GM12878 (cell line): ENCODE data around the gene LASP1. TPM values are rescaled to one million over a fixed set of nuclear protein-coding genes. Genes with fewer than 3 reads are reported as not detected.

Experiments
- CEBPB ChIP-seq, 2 experiments: fragments of 150-350 bp in 1 of 2; IDR thresholded peaks; 2 replicates each; pipeline ENCODE4 v1.6.1; 2012 to 2014; ENCODE audit warnings: low read depth in 2 of 2, low read length in 2 of 2, borderline replicate concordance in 1 of 2, inconsistent platforms in 1 of 2
- ESRRA ChIP-seq: IDR thresholded peaks from 2 replicates; pipeline ENCODE4 v1.6.1; 2012; ENCODE audit warnings: mild to moderate bottlenecking, low read length, improper control_type of control experiment
- FOXM1 ChIP-seq: IDR thresholded peaks from 2 replicates; pipeline ENCODE4 v1.6.1; 2012; ENCODE audit warnings: low read depth, mild to moderate bottlenecking, inconsistent platforms, low read length, moderate library complexity
- IKZF2 ChIP-seq, 2 experiments: fragments of 450-650 bp; IDR thresholded peaks; 2 replicates each; pipeline ENCODE4 v1.6.1; 2017; ENCODE audit warnings: mild to moderate bottlenecking in 2 of 2, moderate library complexity in 2 of 2
- JUND ChIP-seq: IDR thresholded peaks from 2 replicates; pipeline ENCODE4 v1.6.1; 2012; ENCODE audit warnings: low read depth, mild to moderate bottlenecking, low read length, improper control_type of control experiment, moderate library complexity
- MAX ChIP-seq: IDR thresholded peaks from 2 replicates; pipeline ENCODE4 v1.6.1; 2012; ENCODE audit warnings: low read depth, low read length, improper control_type of control experiment
- NFYA ChIP-seq: IDR thresholded peaks from 2 replicates; pipeline ENCODE4 v1.6.1; 2011; ENCODE audit warnings: low read depth, mild to moderate bottlenecking, low read length, improper control_type of control experiment, borderline replicate concordance
- NR2C1 ChIP-seq: fragments of 450-650 bp; IDR thresholded peaks from 2 replicates; pipeline ENCODE4 v1.6.1; 2017; ENCODE audit warnings: antibody characterized with exemption, mild to moderate bottlenecking, moderate library complexity
- NR2F1 ChIP-seq: fragments of 450-650 bp; conservative IDR thresholded peaks from 2 replicates; pipeline ENCODE4 v1.6.1; 2017; ENCODE audit warnings: mild to moderate bottlenecking
- NRF1 ChIP-seq: conservative IDR thresholded peaks from 2 replicates; pipeline ENCODE4 v1.6.1; 2011; ENCODE audit warnings: mild to moderate bottlenecking, low read depth, low read length, improper control_type of control experiment
- PAX8 ChIP-seq: fragments of 450-650 bp; IDR thresholded peaks from 2 replicates; pipeline ENCODE4 v1.6.1; 2017; ENCODE audit warnings: mild to moderate bottlenecking, moderate library complexity
- POLR2AphosphoS2 ChIP-seq: IDR thresholded peaks from 2 replicates; pipeline ENCODE4 v1.6.1; 2011; ENCODE audit warnings: low read depth, mild to moderate bottlenecking, low read length, improper control_type of control experiment, moderate library complexity
- POLR2AphosphoS5 ChIP-seq: IDR thresholded peaks from 2 replicates; pipeline ENCODE4 v1.6.1; 2011; ENCODE audit warnings: mild to moderate bottlenecking, low read length, inconsistent platforms
- RAD51 ChIP-seq: fragments of 450-650 bp; IDR thresholded peaks from 2 replicates; pipeline ENCODE4 v1.6.1; 2016; ENCODE audit warnings: moderate library complexity, mild to moderate bottlenecking, inconsistent platforms
- RELA ChIP-seq: fragments of 450-650 bp; IDR thresholded peaks from 2 replicates; pipeline ENCODE4 v1.8.0; 2014; ENCODE audit warnings: borderline replicate concordance; ENCODE audit not compliant: partially characterized antibody
- RFX5 ChIP-seq: IDR thresholded peaks from 2 replicates; pipeline ENCODE4 v1.6.1; 2011; ENCODE audit warnings: low read depth, low read length, improper control_type of control experiment
- RUNX3 ChIP-seq: IDR thresholded peaks from 2 replicates; pipeline ENCODE4 v1.6.1; 2012; ENCODE audit warnings: low read length, inconsistent platforms
- SMAD1 ChIP-seq: fragments of 450-650 bp; IDR thresholded peaks from 2 replicates; pipeline ENCODE4 v1.6.1; 2018; ENCODE audit warnings: mild to moderate bottlenecking, low read depth; ENCODE audit not compliant: partially characterized antibody
- SMAD5 ChIP-seq: IDR thresholded peaks from 2 replicates; pipeline ENCODE4 v1.6.1; 2016; ENCODE audit warnings: antibody characterized with exemption, low read depth
- TAF1 ChIP-seq: IDR thresholded peaks from 2 replicates; pipeline ENCODE4 v1.6.1; 2011; ENCODE audit warnings: mild to moderate bottlenecking, low read depth, low read length, borderline replicate concordance
- WRNIP1 ChIP-seq: IDR thresholded peaks from 2 replicates; pipeline ENCODE4 v1.6.1; 2011; ENCODE audit warnings: low read depth, low read length, improper control_type of control experiment, borderline replicate concordance
- ZZZ3 ChIP-seq: IDR thresholded peaks from 2 replicates; pipeline ENCODE4 v1.6.1; 2011; ENCODE audit warnings: low read depth; ENCODE audit not compliant: control insufficient read depth, insufficient read length
- polyA plus RNA-seq, 11 experiments: library from polyadenylated mRNA; depleted of rRNA in 4 of 11; unstranded in 6 of 11; stranded (reverse) in 5 of 11; fragments of >200 nt; fragmentation: Nextera tagmentation in 4 of 11; fragmentation: Illumina TruSeq in 1 of 11; extraction: Ambion mirVana in 4 of 11; extraction: Trizol in 1 of 11; gene quantifications; 1 replicate in 1 of 11; 2 replicates in 10 of 11; pipeline versions ENCODE4 v1.2.1 to v1.2.3, GENCODE V29; 2011 to 2016; ENCODE audit warnings: inconsistent platforms in 2 of 11, missing spikeins in 2 of 11, low read depth in 1 of 11
- total RNA-seq, 4 experiments: library from RNA; depleted of rRNA in 3 of 4; stranded (reverse); fragments of >200 nt in 3 of 4; fragmentation: Illumina TruSeq in 1 of 4; extraction: Trizol in 1 of 4; gene quantifications; 2 replicates each; pipeline versions ENCODE4 v1.2.1 to v1.2.3, GENCODE V29; 2013 to 2021
- TF ChIP-seq, protein P1 (sequence below): fragments of 450-650 bp; IDR thresholded peaks from 2 replicates; pipeline ENCODE4 v1.6.1; 2018; ENCODE audit warnings: mild to moderate bottlenecking, low read depth, moderate library complexity; ENCODE audit not compliant: partially characterized antibody
- TF ChIP-seq, protein P2 (sequence below): fragments of 450-650 bp; IDR thresholded peaks from 2 replicates; pipeline ENCODE4 v1.6.1; 2017; ENCODE audit warnings: mild to moderate bottlenecking, moderate library complexity

LASP1 gene
- total and polyA plus RNA-seq, 10 of the 15 experiments (the other 5 are each of a cell fraction or from before 2014, with no cell fraction given) = 21.0 to 114 (median 59.3) TPM

- TF ChIP-seq NR2C1 = peak; percentile 91
- peak; percentile 59 for TF ChIP-seq RFX5
- TF ChIP-seq SMAD1 = no peak
- TF ChIP-seq, protein P1, sequence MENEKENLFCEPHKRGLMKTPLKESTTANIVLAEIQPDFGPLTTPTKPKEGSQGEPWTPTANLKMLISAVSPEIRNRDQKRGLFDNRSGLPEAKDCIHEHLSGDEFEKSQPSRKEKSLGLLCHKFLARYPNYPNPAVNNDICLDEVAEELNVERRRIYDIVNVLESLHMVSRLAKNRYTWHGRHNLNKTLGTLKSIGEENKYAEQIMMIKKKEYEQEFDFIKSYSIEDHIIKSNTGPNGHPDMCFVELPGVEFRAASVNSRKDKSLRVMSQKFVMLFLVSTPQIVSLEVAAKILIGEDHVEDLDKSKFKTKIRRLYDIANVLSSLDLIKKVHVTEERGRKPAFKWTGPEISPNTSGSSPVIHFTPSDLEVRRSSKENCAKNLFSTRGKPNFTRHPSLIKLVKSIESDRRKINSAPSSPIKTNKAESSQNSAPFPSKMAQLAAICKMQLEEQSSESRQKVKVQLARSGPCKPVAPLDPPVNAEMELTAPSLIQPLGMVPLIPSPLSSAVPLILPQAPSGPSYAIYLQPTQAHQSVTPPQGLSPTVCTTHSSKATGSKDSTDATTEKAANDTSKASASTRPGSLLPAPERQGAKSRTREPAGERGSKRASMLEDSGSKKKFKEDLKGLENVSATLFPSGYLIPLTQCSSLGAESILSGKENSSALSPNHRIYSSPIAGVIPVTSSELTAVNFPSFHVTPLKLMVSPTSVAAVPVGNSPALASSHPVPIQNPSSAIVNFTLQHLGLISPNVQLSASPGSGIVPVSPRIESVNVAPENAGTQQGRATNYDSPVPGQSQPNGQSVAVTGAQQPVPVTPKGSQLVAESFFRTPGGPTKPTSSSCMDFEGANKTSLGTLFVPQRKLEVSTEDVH = peak; percentile 97
- TF ChIP-seq ESRRA = peak; percentile 74; the same call in 1 of the 2 replicates
- peak; percentile 93 for TF ChIP-seq RELA
- TF ChIP-seq NRF1 = no peak
- TF ChIP-seq IKZF2 (IDR thresholded peaks at IDR 0.05) = 0 out of 4 replicates have a peak, but pooled peaks of 1 of the 2 experiments have one; percentile 5
- no peak; the same call in 1 of the 2 replicates for TF ChIP-seq WRNIP1
- TF ChIP-seq PAX8 = no peak
- TF ChIP-seq NFYA = no peak
- peak; percentile 97 for TF ChIP-seq POLR2AphosphoS5
- peak; percentile 90 for TF ChIP-seq SMAD5
- 0 out of 2 replicates have a peak, but pooled peaks have one; percentile 63 for TF ChIP-seq POLR2AphosphoS2
- peak; percentile 88 for TF ChIP-seq MAX
- no peak for TF ChIP-seq RAD51
- TF ChIP-seq NR2F1 = peak; percentile 58
- peak; percentile 87; the same call in 1 of the 2 replicates for TF ChIP-seq TAF1
- TF ChIP-seq JUND = no peak
- TF ChIP-seq FOXM1 = no peak
- TF ChIP-seq, protein P2, sequence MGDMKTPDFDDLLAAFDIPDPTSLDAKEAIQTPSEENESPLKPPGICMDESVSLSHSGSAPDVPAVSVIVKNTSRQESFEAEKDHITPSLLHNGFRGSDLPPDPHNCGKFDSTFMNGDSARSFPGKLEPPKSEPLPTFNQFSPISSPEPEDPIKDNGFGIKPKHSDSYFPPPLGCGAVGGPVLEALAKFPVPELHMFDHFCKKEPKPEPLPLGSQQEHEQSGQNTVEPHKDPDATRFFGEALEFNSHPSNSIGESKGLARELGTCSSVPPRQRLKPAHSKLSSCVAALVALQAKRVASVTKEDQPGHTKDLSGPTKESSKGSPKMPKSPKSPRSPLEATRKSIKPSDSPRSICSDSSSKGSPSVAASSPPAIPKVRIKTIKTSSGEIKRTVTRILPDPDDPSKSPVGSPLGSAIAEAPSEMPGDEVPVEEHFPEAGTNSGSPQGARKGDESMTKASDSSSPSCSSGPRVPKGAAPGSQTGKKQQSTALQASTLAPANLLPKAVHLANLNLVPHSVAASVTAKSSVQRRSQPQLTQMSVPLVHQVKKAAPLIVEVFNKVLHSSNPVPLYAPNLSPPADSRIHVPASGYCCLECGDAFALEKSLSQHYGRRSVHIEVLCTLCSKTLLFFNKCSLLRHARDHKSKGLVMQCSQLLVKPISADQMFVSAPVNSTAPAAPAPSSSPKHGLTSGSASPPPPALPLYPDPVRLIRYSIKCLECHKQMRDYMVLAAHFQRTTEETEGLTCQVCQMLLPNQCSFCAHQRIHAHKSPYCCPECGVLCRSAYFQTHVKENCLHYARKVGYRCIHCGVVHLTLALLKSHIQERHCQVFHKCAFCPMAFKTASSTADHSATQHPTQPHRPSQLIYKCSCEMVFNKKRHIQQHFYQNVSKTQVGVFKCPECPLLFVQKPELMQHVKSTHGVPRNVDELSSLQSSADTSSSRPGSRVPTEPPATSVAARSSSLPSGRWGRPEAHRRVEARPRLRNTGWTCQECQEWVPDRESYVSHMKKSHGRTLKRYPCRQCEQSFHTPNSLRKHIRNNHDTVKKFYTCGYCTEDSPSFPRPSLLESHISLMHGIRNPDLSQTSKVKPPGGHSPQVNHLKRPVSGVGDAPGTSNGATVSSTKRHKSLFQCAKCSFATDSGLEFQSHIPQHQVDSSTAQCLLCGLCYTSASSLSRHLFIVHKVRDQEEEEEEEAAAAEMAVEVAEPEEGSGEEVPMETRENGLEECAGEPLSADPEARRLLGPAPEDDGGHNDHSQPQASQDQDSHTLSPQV = no peak
- 0 out of 4 replicates have a peak, but pooled peaks of 1 of the 2 experiments have one; percentile 3 for TF ChIP-seq CEBPB (IDR thresholded peaks at IDR 0.05; ENCODE audit: borderline replicate concordance in 1 of 2, low read depth in 2 of 2, low read length in 2 of 2)
- TF ChIP-seq RUNX3 = peak; percentile 75
- TF ChIP-seq ZZZ3 = no peak
Measured at GRCh38 chr17:38824899-38825761, 44.7 kb upstream of the LASP1 start, which contains the start of gene CWC25 (continued).
